GM12878 (cell line): ENCODE measurements around the gene MAST1. TPM values are rescaled to one million over a fixed set of nuclear protein-coding genes. Genes with fewer than 3 reads are reported as not detected.

ENCODE experiments used
- ASH2L ChIP-seq: fragments of 300-600, 200-600 bp; sonication (generic); IDR thresholded peaks from 2 replicates; pipeline ENCODE4 v1.6.1; 2017; ENCODE audit warnings: low read depth, mild to moderate bottlenecking, borderline replicate concordance
- ATF7 ChIP-seq: fragments of 450-650 bp; IDR thresholded peaks from 2 replicates; pipeline ENCODE4 v1.6.1; 2016; ENCODE audit warnings: low read depth, mild to moderate bottlenecking
- BACH1 ChIP-seq: fragments of 450-650 bp; IDR thresholded peaks from 2 replicates; pipeline ENCODE4 v1.6.1; 2017; ENCODE audit warnings: mild to moderate bottlenecking, borderline replicate concordance
- CBFB ChIP-seq: IDR thresholded peaks from 2 replicates; pipeline ENCODE4 v1.6.1; 2016; ENCODE audit warnings: antibody characterized with exemption, low read depth
- CBX3 ChIP-seq: fragments of 200-600 bp; sonication (generic); IDR thresholded peaks from 2 replicates; pipeline ENCODE4 v1.6.1; 2016; ENCODE audit warnings: low read depth, borderline replicate concordance
- EP300 ChIP-seq, 2 experiments: fragments of 150-350 bp in 1 of 2; IDR thresholded peaks; 2 replicates each; pipeline ENCODE4 v1.6.1; 2011 to 2012; ENCODE audit warnings: low read depth in 2 of 2, low read length in 2 of 2, borderline replicate concordance in 1 of 2, improper control_type of control experiment in 1 of 2, inconsistent platforms in 1 of 2; ENCODE audit not compliant: control insufficient read depth in 1 of 2
- FOXK2 ChIP-seq: fragments of 450-650 bp; IDR thresholded peaks from 2 replicates; pipeline ENCODE4 v1.6.1; 2017; ENCODE audit warnings: mild to moderate bottlenecking, moderate library complexity
- HDAC2 ChIP-seq: fragments of 200-600 bp; sonication (generic); IDR thresholded peaks from 2 replicates; pipeline ENCODE4 v1.6.1; 2017
- IRF4 ChIP-seq: IDR thresholded peaks from 2 replicates; pipeline ENCODE4 v1.6.1; 2011; ENCODE audit warnings: low read depth, low read length
- MLLT1 ChIP-seq: fragments of 450-650 bp; IDR thresholded peaks from 2 replicates; pipeline ENCODE4 v1.6.1; 2016; ENCODE audit warnings: mild to moderate bottlenecking
- NFYA ChIP-seq: IDR thresholded peaks from 2 replicates; pipeline ENCODE4 v1.6.1; 2011; ENCODE audit warnings: low read depth, mild to moderate bottlenecking, low read length, improper control_type of control experiment, borderline replicate concordance
- RUNX3 ChIP-seq: IDR thresholded peaks from 2 replicates; pipeline ENCODE4 v1.6.1; 2012; ENCODE audit warnings: low read length, inconsistent platforms
- SMARCA5 ChIP-seq: fragments of 450-650 bp; IDR thresholded peaks from 2 replicates; pipeline ENCODE4 v1.6.1; 2017; ENCODE audit warnings: mild to moderate bottlenecking
- SUPT20H ChIP-seq: IDR thresholded peaks from 2 replicates; pipeline ENCODE4 v1.6.1; 2011; ENCODE audit warnings: low read depth, mild to moderate bottlenecking, low read length, moderate library complexity, borderline replicate concordance; ENCODE audit not compliant: control insufficient read depth
- TARDBP ChIP-seq: IDR thresholded peaks from 2 replicates; pipeline ENCODE4 v1.6.1; 2016; ENCODE audit warnings: borderline replicate concordance
- TCF12 ChIP-seq: IDR thresholded peaks from 2 replicates; pipeline ENCODE4 v1.6.1; 2011; ENCODE audit warnings: low read depth, mild to moderate bottlenecking, low read length
- TCF3 ChIP-seq: IDR thresholded peaks from 2 replicates; pipeline ENCODE4 v1.6.1; 2012; ENCODE audit warnings: low read depth, mild to moderate bottlenecking, low read length, borderline replicate concordance; ENCODE audit not compliant: insufficient read depth
- ZBTB33 ChIP-seq: fragments of 450-650 bp; IDR thresholded peaks from 2 replicates; pipeline ENCODE4 v1.6.1; 2017; ENCODE audit warnings: mild to moderate bottlenecking
- ZNF274 ChIP-seq: IDR thresholded peaks from one replicate; pipeline ENCODE4 v1.8.0; 2011; ENCODE audit not compliant: insufficient read length, insufficient read depth
- polyA plus RNA-seq, 11 experiments: library from polyadenylated mRNA; depleted of rRNA in 4 of 11; unstranded in 6 of 11; stranded (reverse) in 5 of 11; fragments of >200 nt; fragmentation: Nextera tagmentation in 4 of 11; fragmentation: Illumina TruSeq in 1 of 11; extraction: Ambion mirVana in 4 of 11; extraction: Trizol in 1 of 11; gene quantifications; 1 replicate in 1 of 11; 2 replicates in 10 of 11; pipeline versions ENCODE4 v1.2.1 to v1.2.3, GENCODE V29; 2011 to 2016; ENCODE audit warnings: inconsistent platforms in 2 of 11, missing spikeins in 2 of 11, low read depth in 1 of 11
- total RNA-seq, 4 experiments: library from RNA; depleted of rRNA in 3 of 4; stranded (reverse); fragments of >200 nt in 3 of 4; fragmentation: Illumina TruSeq in 1 of 4; extraction: Trizol in 1 of 4; gene quantifications; 2 replicates each; pipeline versions ENCODE4 v1.2.1 to v1.2.3, GENCODE V29; 2013 to 2021
- TF ChIP-seq, protein P1 (sequence below): fragments of 450-650 bp; IDR thresholded peaks from 2 replicates; pipeline ENCODE4 v1.6.1; 2016; ENCODE audit warnings: mild to moderate bottlenecking, moderate library complexity, borderline replicate concordance
- TF ChIP-seq, protein P2 (sequence below): fragments of 450-650 bp; IDR thresholded peaks from 2 replicates; pipeline ENCODE4 v1.6.1; 2018; ENCODE audit warnings: borderline replicate concordance, mild to moderate bottlenecking; ENCODE audit not compliant: partially characterized antibody

Gene MAST1
- total and polyA plus RNA-seq, 10 of the 15 experiments (the other 5 are each of a cell fraction or from before 2014, with no cell fraction given): 0.08 to 0.79 (median 0.44) TPM; not detected in 1

DNA sequence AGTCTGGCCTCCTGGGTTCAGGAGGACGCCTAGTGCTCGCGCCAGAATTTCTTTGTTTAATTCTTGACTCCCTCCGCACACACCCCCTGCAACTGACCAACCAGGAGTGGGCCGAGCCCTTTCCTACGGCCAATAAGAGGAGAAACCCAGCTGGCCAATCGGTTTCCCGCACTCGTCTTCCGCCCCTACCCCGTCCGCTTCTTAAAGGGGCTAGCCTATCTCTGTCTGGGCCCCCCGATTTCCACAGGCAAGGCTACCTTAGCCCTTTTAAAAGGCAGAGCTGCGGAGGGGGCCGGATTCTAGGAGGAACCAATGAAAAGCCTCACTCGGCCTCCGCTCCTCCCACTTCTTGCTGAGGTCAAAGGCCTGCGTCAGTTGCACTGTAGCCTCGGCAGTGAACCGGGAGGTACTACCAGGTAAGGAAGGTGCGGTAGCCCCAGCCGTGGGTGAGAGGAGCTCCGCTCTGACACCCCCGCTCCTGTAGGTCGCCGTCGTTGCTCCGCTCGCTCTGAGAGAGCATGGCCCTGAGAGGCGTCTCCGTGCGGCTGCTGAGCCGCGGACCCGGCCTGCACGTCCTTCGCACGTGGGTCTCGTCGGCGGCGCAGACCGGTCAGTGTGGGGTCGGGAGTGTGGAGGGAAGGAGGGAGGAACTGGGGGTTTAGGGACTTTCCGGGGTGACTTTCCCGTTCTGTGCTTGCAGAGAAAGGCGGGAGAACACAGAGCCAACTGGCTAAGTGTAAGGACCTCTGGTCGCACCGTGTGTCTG lies 52.7 kb downstream of the MAST1 start, which contains the start of gene GCDH (continued):
- TF ChIP-seq TCF12 (no peak), TCF3 (no peak), IRF4 (peak; percentile 40; the same call in 1 of the 2 replicates), SMARCA5 (no peak), NFYA (no peak), ZBTB33 (no peak), RUNX3 (peak; percentile 45; the same call in 1 of the 2 replicates), FOXK2 (no peak), MLLT1 (no peak), SUPT20H (no peak), EP300 (IDR thresholded peaks at IDR 0.05; ENCODE audit: borderline replicate concordance in 1 of 2, control insufficient read depth in 1 of 2, low read depth in 2 of 2, low read length in 2 of 2) (no peak), BACH1 (no peak), HDAC2 (no peak), ASH2L (no peak), CBX3 (no peak), ZNF274 (no peak), CBFB (peak; percentile 52; the same call in 1 of the 2 replicates), TARDBP (no peak), ATF7 (no peak)
- TF ChIP-seq, protein P1, sequence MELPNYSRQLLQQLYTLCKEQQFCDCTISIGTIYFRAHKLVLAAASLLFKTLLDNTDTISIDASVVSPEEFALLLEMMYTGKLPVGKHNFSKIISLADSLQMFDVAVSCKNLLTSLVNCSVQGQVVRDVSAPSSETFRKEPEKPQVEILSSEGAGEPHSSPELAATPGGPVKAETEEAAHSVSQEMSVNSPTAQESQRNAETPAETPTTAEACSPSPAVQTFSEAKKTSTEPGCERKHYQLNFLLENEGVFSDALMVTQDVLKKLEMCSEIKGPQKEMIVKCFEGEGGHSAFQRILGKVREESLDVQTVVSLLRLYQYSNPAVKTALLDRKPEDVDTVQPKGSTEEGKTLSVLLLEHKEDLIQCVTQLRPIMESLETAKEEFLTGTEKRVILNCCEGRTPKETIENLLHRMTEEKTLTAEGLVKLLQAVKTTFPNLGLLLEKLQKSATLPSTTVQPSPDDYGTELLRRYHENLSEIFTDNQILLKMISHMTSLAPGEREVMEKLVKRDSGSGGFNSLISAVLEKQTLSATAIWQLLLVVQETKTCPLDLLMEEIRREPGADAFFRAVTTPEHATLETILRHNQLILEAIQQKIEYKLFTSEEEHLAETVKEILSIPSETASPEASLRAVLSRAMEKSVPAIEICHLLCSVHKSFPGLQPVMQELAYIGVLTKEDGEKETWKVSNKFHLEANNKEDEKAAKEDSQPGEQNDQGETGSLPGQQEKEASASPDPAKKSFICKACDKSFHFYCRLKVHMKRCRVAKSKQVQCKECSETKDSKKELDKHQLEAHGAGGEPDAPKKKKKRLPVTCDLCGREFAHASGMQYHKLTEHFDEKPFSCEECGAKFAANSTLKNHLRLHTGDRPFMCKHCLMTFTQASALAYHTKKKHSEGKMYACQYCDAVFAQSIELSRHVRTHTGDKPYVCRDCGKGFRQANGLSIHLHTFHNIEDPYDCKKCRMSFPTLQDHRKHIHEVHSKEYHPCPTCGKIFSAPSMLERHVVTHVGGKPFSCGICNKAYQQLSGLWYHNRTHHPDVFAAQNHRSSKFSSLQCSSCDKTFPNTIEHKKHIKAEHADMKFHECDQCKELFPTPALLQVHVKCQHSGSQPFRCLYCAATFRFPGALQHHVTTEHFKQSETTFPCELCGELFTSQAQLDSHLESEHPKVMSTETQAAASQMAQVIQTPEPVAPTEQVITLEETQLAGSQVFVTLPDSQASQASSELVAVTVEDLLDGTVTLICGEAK: peak; percentile 75; the same call in 1 of the 2 replicates
- TF ChIP-seq, protein P2, sequence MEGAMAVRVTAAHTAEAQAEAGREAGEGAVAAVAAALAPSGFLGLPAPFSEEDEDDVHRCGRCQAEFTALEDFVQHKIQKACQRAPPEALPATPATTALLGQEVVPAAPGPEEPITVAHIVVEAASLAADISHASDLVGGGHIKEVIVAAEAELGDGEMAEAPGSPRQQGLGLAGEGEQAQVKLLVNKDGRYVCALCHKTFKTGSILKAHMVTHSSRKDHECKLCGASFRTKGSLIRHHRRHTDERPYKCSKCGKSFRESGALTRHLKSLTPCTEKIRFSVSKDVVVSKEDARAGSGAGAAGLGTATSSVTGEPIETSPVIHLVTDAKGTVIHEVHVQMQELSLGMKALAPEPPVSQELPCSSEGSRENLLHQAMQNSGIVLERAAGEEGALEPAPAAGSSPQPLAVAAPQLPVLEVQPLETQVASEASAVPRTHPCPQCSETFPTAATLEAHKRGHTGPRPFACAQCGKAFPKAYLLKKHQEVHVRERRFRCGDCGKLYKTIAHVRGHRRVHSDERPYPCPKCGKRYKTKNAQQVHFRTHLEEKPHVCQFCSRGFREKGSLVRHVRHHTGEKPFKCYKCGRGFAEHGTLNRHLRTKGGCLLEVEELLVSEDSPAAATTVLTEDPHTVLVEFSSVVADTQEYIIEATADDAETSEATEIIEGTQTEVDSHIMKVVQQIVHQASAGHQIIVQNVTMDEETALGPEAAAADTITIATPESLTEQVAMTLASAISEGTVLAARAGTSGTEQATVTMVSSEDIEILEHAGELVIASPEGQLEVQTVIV: peak; percentile 95
